AG04450 (cell line): ENCODE data around the gene FGF14. TPM values are rescaled to one million over a fixed set of nuclear protein-coding genes. Genes with fewer than 3 reads are reported as not detected.

Experiments
- CTCF ChIA-PET: fragments of 300-600, 350-600 bp; formaldehyde crosslinking; extraction: SDS; loops from one replicate; lab custom pipeline; 2022; ENCODE audit warnings: antibody characterized with exemption, inconsistent platforms; lab: Charles Lee
- POLR2A ChIA-PET: fragments of 350-600 bp; formaldehyde crosslinking; extraction: SDS; loops from one replicate; lab custom pipeline; 2021; ENCODE audit warnings: antibody characterized with exemption, inconsistent platforms; lab: Yijun Ruan, JAX
- DNase-seq: peaks from one replicate; pipeline ENCODE4 v3.0.0-alpha.2; 2011; ENCODE audit warnings: low read depth, low spot score
- H3K27ac ChIP-seq: one replicate; pipeline ENCODE4 v1.5.1; 2012; ENCODE audit warnings: low read depth, low read length, control low read depth
- H3K27me3 ChIP-seq: one replicate; pipeline ENCODE4 v1.6.0; 2012; ENCODE audit warnings: low read length; ENCODE audit not compliant: control insufficient read depth, insufficient read depth
- H3K4me3 ChIP-seq: 2 replicates; pipeline ENCODE4 v1.5.1; 2011; ENCODE audit warnings: mild to moderate bottlenecking, low read depth, low read length, control low read depth
- H3K9me3 ChIP-seq: 2 replicates; pipeline ENCODE4 v1.5.1; 2012; ENCODE audit warnings: low read length; ENCODE audit not compliant: control insufficient read depth, insufficient read depth
- CTCF ChIP-seq: IDR thresholded peaks from 2 replicates; pipeline ENCODE4 v1.5.1; 2011; ENCODE audit warnings: low read depth, low read length, control low read depth, inconsistent platforms
- polyA plus RNA-seq: library from polyadenylated mRNA; depleted of rRNA; stranded (reverse); fragments of >200 nt; gene quantifications from 2 replicates; pipeline ENCODE4 v1.2.3, GENCODE V29; 2011

FGF14 gene
- polyA plus RNA-seq, 1 experiment, result 0.01 TPM

- CTCF ChIA-PET, result no interaction called here
- H3K27ac ChIP-seq, result no peak overlapping the region
- no peak for DNase-seq
- no peak for TF ChIP-seq CTCF
- no peaks in the 10 kb centered on the region for H3K27me3 ChIP-seq
- H3K4me3 ChIP-seq, result no peak overlapping the region
- H3K9me3 ChIP-seq, result no peaks in the 10 kb centered on the region
- POLR2A ChIA-PET, result no interaction called here
Measured at GRCh38 chr13:101869553-101869952, 532.3 kb downstream of the FGF14 start.

GRCh38 chr13:101868585-101869469, 533.0 kb downstream of the FGF14 start:
- H3K27me3 ChIP-seq, result no peaks in the 10 kb centered on the region
- no peaks in the 10 kb centered on the region for H3K9me3 ChIP-seq
- no peak for TF ChIP-seq CTCF
- no peak overlapping the region for H3K27ac ChIP-seq
- DNase-seq, result no peak
- no peak overlapping the region for H3K4me3 ChIP-seq
- CTCF ChIA-PET, result no interaction called here
- POLR2A ChIA-PET, result no interaction called here

- H3K9me3 ChIP-seq, result no peaks in the 10 kb centered on the region
- H3K4me3 ChIP-seq, result no peak overlapping the region
- TF ChIP-seq CTCF, result no peak
- POLR2A ChIA-PET, result no interaction called here
- DNase-seq, result no peak
- H3K27ac ChIP-seq, result no peak overlapping the region
- CTCF ChIA-PET, result interaction anchor here (0.7 kb wide), 1 partner anchor 740 kb away, joined by 7 read pairs; no protein-coding TSS in a partner anchor
- H3K27me3 ChIP-seq, result no peaks in the 10 kb centered on the region
Measured at GRCh38 chr13:101866889-101867581, 534.8 kb downstream of the FGF14 start.

- Histone ChIP-seq H3K27ac (no peak overlapping the region), H3K27me3 (no peaks in the 10 kb centered on the region), H3K4me3 (no peak overlapping the region), H3K9me3 (no peaks in the 10 kb centered on the region)
- no peak for TF ChIP-seq CTCF
- ChIA-PET POLR2A (no interaction called here), CTCF (no interaction called here)
- no peak for DNase-seq
Measured at GRCh38 chr13:101858860-101859259, 543.0 kb downstream of the FGF14 start.

- TF ChIP-seq CTCF, result no peak
- ChIA-PET POLR2A (no interaction called here), CTCF (no interaction called here)
- no peaks in the 10 kb centered on the region for H3K27me3 ChIP-seq
- no peak for DNase-seq
- no peak overlapping the region for H3K27ac ChIP-seq
- H3K4me3 ChIP-seq, result no peak overlapping the region
- H3K9me3 ChIP-seq, result no peaks in the 10 kb centered on the region
Measured at GRCh38 chr13:101846701-101847100, 555.1 kb downstream of the FGF14 start.
